Sigmoid colon (tissue), 7 donors: ENCODE measurements around the gene ATXN1. TPM values are rescaled to one million over a fixed set of nuclear protein-coding genes. Genes with fewer than 3 reads are reported as not detected.
"Not testable (repeated sequence)": the region's sequence is repeated elsewhere in the genome, so short reads cannot be mapped to it uniquely, and the experiment has no call there.

Experiments
- DNase-seq: peaks from one replicate; pipeline ENCODE4 v3.0.0-alpha.2; 2019
- H3K27ac ChIP-seq, 4 donors: fragments of 200-600 bp; sonication (generic); one replicate each; pipeline ENCODE4 v1.5.1; 2016 to 2019; ENCODE audit warnings: mild to moderate bottlenecking in 1 of 4
- H3K27me3 ChIP-seq, 3 donors: fragments of 200-600 bp; sonication (generic); one replicate each; pipeline ENCODE4 v1.5.1; 2019; ENCODE audit warnings: mild to moderate bottlenecking in 1 of 3
- H3K36me3 ChIP-seq, 4 donors: fragments of 200-600 bp; sonication (generic); one replicate each; pipeline ENCODE4 v1.5.1; 2016 to 2019
- H3K4me1 ChIP-seq, 4 donors: fragments of 200-600 bp; sonication (generic); one replicate each; pipeline ENCODE4 v1.5.1; 2017 to 2019
- H3K4me3 ChIP-seq, 4 donors: fragments of 200-600 bp; sonication (generic); one replicate each; pipeline ENCODE4 v1.5.1; 2017 to 2019; ENCODE audit warnings: mild to moderate bottlenecking in 2 of 4, moderate library complexity in 1 of 4
- H3K9me3 ChIP-seq, 4 donors: fragments of 200-600 bp in 3 of 4; sonication (generic) in 3 of 4; one replicate each; pipeline versions ENCODE4 v1.5.1 to v1.6.1; 2013 to 2019
- CTCF ChIP-seq, 4 experiments: fragments of 450-650 bp in 3 of 4; fragments of 200-600 bp in 1 of 4; IDR thresholded peaks; one replicate each; pipeline ENCODE4 v1.5.1; 2016 to 2019; ENCODE audit warnings: antibody characterized with exemption in 4 of 4, mild to moderate bottlenecking in 3 of 4, moderate library complexity in 2 of 4
- EP300 ChIP-seq, 4 donors: sonication (generic); formaldehyde crosslinking; IDR thresholded peaks; one replicate each; pipeline ENCODE4 v1.6.1; 2017; ENCODE audit warnings: antibody characterized with exemption in 4 of 4
- POLR2A ChIP-seq, 2 donors: fragments of 450-650 bp; IDR thresholded peaks; one replicate each; pipeline ENCODE4 v1.6.1; 2016; ENCODE audit warnings: antibody characterized with exemption in 2 of 2, mild to moderate bottlenecking in 2 of 2, moderate library complexity in 2 of 2
- POLR2AphosphoS5 ChIP-seq, 4 donors: sonication (generic); formaldehyde crosslinking; IDR thresholded peaks; one replicate each; pipeline ENCODE4 v1.6.1; 2017; ENCODE audit warnings: antibody characterized with exemption in 4 of 4
- WGBS, 2 donors: extraction: QIAGEN DNeasy Blood & Tissue Kit; methylation state at CpG; one replicate each; pipeline ENCODE4 v1.1.7; 2013; 5-methylcytosine and 5-hydroxymethylcytosine counted together
- intact Hi-C: fragments of 100-400 bp; cut with DNase I; formaldehyde crosslinking; loops from one replicate; pipeline ENCODE4 v1.15.1; 2023
- polyA plus RNA-seq, 3 donors: library from polyadenylated mRNA; stranded (reverse); fragments of 200-250 nt; gene quantifications; one replicate each; pipeline ENCODE4 v1.2.3, GENCODE V29; 2013
- total RNA-seq, 4 donors: library from RNA; depleted of rRNA; stranded (reverse); fragments of >200 nt; gene quantifications; one replicate each; pipeline ENCODE4 v1.1.0, GENCODE V29; 2016
- donor health status: healthy with polysubstance abuse.
- donor health status: Bipolar disorder and iron deficiency.
- donor health status: healthy.

The ATXN1 gene
- total and polyA plus RNA-seq, 7 donors, result 4.8 to 95.3 (median 37.7) TPM

- H3K4me1 ChIP-seq, result peaks cover 0 to 31% (median 21%) of the 10 kb centered on the region in 4 donors
- DNase-seq, result no peak
Observed at GRCh38 chr6:16711546-16712254, 49.6 kb downstream of the ATXN1 start.

GRCh38 chr6:16706911-16707783 lies 54.1 kb downstream of the ATXN1 start:
- WGBS, 2 donors, result 71 to 87% methylated on average over 3 of the region's 3 CpGs
- no peak for DNase-seq
- Histone ChIP-seq H3K27me3 (no peaks in the 10 kb centered on the region), H3K4me3 (no peak overlapping the region), H3K27ac (no peak overlapping the region), H3K4me1 (peaks cover 0 to 42% (median 20%) of the 10 kb centered on the region in 4 donors), H3K9me3 (no peaks in the 10 kb centered on the region), H3K36me3 (no peaks in the 10 kb centered on the region)
- intact Hi-C loops, result no loop called here
- no peak for TF ChIP-seq EP300 (IDR thresholded peaks at IDR 0.05)
- no peak for TF ChIP-seq POLR2AphosphoS5 (IDR thresholded peaks at IDR 0.05)
- no peak for TF ChIP-seq POLR2A (IDR thresholded peaks at IDR 0.05)
- TF ChIP-seq CTCF (IDR thresholded peaks at IDR 0.05), result no peak

More at GRCh38 chr6:16711546-16712254, 49.6 kb downstream of the ATXN1 start:
- Histone ChIP-seq H3K27ac (peak overlapping the region; percentile 67 to 83 (median 74)), H3K27me3 (no peaks in the 10 kb centered on the region), H3K9me3 (no peaks in the 10 kb centered on the region), H3K4me3 (no peak overlapping the region), H3K36me3 (no peaks in the 10 kb centered on the region)
- TF ChIP-seq POLR2AphosphoS5 (IDR thresholded peaks at IDR 0.05), result no peak
- 81 to 82% methylated on average over 8 of the region's 8 CpGs for WGBS, 2 donors
- intact Hi-C loops, result no loop called here

GRCh38 chr6:16706491-16706890 lies 54.8 kb downstream of the ATXN1 start:
- peaks cover 0 to 36% (median 17%) of the 10 kb centered on the region in 4 donors for H3K4me1 ChIP-seq
- H3K27ac ChIP-seq, H3K36me3 ChIP-seq, H3K27me3 ChIP-seq, H3K4me3 ChIP-seq, intact Hi-C loops, DNase-seq, H3K9me3 ChIP-seq: not testable (repeated sequence)
- 90 to 96% methylated on average over 7 of the region's 7 CpGs for WGBS, 2 donors

GRCh38 chr6:16706029-16706428 lies 55.2 kb downstream of the ATXN1 start:
- Histone ChIP-seq H3K9me3 (no peaks in the 10 kb centered on the region), H3K27me3 (no peaks in the 10 kb centered on the region), H3K36me3 (no peaks in the 10 kb centered on the region), H3K4me1 (peaks cover 0 to 40% (median 22%) of the 10 kb centered on the region in 4 donors), H3K4me3 (no peak overlapping the region), H3K27ac (no peak overlapping the region)
- no peak for TF ChIP-seq EP300 (IDR thresholded peaks at IDR 0.05)
- no peak for TF ChIP-seq POLR2A (IDR thresholded peaks at IDR 0.05)
- TF ChIP-seq CTCF (IDR thresholded peaks at IDR 0.05), result no peak
- no peak for TF ChIP-seq POLR2AphosphoS5 (IDR thresholded peaks at IDR 0.05)
- intact Hi-C loops, result no loop called here
- DNase-seq, result no peak
- WGBS, 2 donors, result 94% methylated on average over 4 of the region's 4 CpGs

GRCh38 chr6:16705081-16705993 lies 55.9 kb downstream of the ATXN1 start:
- Histone ChIP-seq H3K27me3 (no peaks in the 10 kb centered on the region), H3K27ac (peak overlapping the region in 3 of 4 donors; percentile 61 to 74 (median 66)), H3K4me1 (peaks cover 0 to 47% (median 27%) of the 10 kb centered on the region in 4 donors), H3K4me3 (no peak overlapping the region), H3K9me3 (no peaks in the 10 kb centered on the region), H3K36me3 (no peaks in the 10 kb centered on the region)
- DNase-seq, result no peak
- no peak for TF ChIP-seq POLR2AphosphoS5 (IDR thresholded peaks at IDR 0.05)
- no peak for TF ChIP-seq POLR2A (IDR thresholded peaks at IDR 0.05)
- no peak for TF ChIP-seq EP300 (IDR thresholded peaks at IDR 0.05)
- no peak for TF ChIP-seq CTCF (IDR thresholded peaks at IDR 0.05)
- WGBS, 2 donors, result 79 to 88% methylated on average over 6 of the region's 6 CpGs
- intact Hi-C loops, result no loop called here
